VCaP (cell line): ENCODE results near the gene TMEM14A.
"Not testable (repeated sequence)": the region's sequence is repeated elsewhere in the genome, so short reads cannot be mapped to it uniquely, and the experiment has no call there.

ENCODE experiments used
- H3K27ac ChIP-seq: fragments of 450-650 bp; 2 replicates; pipeline ENCODE4 v1.5.1; 2017
- TF ChIP-seq, protein P1 (sequence below): fragments of 450-650 bp; conservative IDR thresholded peaks from 2 replicates; pipeline ENCODE4 v1.5.1; 2017; ENCODE audit warnings: mild to moderate bottlenecking, moderate library complexity

The TMEM14A gene

DNA sequence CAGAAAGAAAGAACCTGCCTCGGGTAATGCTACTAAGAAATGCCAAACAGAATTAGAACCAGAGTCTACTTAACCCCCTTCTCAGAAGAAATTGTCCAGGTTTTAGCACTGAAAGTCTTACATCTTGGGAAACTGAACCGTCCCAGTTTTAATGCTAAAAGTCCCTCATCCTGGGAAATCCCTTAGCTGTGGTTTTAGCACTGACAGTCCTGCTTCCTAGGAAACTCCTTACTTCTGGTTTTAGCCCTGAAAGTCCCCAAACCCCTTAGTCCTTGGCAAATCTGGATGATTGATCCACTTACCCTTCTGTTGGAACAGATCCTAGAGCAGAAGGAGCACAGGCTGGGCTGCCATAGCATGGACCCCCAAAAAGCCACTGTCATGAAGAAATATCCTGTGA, 4.8 kb upstream of the TMEM14A start:
- TF ChIP-seq, protein P1, sequence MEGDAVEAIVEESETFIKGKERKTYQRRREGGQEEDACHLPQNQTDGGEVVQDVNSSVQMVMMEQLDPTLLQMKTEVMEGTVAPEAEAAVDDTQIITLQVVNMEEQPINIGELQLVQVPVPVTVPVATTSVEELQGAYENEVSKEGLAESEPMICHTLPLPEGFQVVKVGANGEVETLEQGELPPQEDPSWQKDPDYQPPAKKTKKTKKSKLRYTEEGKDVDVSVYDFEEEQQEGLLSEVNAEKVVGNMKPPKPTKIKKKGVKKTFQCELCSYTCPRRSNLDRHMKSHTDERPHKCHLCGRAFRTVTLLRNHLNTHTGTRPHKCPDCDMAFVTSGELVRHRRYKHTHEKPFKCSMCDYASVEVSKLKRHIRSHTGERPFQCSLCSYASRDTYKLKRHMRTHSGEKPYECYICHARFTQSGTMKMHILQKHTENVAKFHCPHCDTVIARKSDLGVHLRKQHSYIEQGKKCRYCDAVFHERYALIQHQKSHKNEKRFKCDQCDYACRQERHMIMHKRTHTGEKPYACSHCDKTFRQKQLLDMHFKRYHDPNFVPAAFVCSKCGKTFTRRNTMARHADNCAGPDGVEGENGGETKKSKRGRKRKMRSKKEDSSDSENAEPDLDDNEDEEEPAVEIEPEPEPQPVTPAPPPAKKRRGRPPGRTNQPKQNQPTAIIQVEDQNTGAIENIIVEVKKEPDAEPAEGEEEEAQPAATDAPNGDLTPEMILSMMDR: no peak
- no peak overlapping the region for H3K27ac ChIP-seq

DNA sequence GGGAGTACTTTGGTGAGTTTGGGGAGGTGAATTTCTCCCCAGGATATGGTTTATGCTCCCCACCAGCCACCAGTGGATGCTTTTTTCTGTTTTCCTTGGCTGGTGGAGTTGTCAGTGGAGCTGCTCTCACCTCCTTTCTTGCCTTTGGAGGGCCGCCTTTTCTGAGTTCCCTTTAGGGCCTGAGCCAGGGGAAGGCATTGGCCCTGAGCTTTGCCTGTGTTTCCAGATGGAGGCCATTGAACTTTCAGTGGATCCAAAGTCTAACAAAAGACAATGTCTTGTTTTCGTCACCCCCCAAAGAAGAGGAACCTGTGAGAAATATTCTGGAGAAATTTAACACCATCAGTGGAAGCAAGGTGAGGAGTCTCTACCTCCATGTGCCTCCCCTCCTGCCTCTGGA, 4.4 kb upstream of the TMEM14A start:
- H3K27ac ChIP-seq: no peak overlapping the region
- TF ChIP-seq, protein P1: no peak

DNA sequence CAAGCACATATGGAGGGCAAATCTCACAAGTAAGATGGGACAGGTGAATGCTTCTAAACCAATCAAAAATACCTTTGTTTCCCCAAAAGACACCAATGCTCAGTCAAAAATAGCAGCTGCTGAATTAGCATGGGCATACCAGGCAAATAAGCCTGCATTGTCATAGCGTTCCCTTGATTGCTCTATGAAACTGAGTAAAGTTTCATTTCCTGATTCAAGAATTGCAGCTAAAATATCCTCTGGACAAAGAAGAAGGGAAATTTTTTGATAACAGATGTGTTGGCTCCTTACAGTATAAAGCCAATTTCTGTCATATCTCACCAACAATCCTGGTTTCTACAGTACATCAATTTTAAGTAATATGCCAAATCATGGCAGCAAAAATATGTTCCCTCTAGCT, 3.3 kb upstream of the TMEM14A start:
- TF ChIP-seq, protein P1: no peak
- H3K27ac ChIP-seq: no peak overlapping the region

DNA sequence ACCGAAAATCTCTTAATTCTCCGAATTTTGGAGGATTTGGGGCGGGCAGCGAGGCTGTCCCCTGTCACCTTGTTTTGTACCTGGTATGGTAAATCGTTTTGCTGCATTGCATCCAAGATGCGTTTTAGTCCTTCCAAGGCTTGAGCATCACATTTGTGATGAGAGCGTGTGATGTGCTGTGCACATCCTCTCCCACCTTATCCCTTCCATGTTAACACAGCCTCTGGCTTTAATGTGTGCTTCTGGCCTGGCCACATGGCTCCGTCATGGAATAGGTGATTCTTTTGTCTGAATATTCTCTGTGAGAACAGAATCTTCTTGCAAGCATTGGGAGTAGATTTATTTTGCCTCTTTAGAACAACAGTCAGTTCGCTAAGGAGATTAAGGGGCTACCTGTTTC, 763 bp downstream of the TMEM14A start:
- TF ChIP-seq, protein P1: no peak
- H3K27ac ChIP-seq: peak overlapping the region; percentile 57; the same call in 1 of the 2 replicates

DNA sequence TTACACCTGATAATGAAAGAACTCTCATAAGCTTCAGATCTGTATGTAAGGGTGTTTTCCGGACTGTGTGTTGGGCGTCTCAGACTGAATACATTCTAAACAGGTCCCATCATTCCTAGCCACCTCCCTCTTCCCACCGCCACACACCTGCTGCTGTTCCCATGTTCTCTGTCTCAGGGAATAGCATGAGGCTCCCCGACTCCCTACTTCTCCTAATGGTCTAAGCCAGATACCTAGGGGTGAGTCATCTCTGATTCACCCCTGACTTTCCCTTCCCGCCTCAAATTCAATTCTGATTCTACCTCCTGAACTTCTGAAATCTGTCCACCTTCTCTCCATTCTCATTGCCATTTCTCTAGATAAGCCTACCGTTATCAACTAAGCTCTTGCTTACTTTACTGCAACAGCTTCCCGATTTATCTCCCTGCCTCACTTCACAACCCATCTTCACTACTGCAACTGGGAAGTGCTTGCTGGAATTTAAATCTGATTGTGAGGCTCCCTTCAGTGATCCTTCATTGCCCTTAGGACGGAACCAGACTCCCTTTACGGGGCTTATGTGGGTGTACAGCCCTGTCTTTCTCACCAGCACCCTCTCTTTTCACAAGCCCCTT, 1.6 kb downstream of the TMEM14A start:
- no peak overlapping the region for H3K27ac ChIP-seq
- TF ChIP-seq, protein P1: no peak

DNA sequence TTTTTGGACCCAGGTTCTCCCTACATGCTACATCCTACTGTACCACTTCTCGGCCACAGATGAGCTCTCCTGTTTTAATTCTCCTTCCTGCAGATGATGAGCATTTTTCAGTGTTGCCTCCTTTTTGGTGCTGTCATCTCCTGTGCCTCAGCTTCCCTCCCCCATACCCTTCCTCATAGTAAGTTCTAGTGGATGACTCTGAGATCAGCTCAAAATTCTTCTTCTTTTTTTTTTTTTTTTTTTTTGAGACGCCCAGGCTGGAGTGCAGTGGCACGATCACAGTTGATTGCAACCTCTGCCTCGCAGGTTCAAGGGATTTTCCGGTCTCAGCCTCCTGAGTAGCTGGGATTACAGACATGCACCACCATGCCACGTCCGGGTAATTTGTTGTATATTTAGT, 3.8 kb downstream of the TMEM14A start:
- TF ChIP-seq, protein P1: no peak
- H3K27ac ChIP-seq: no peak overlapping the region

DNA sequence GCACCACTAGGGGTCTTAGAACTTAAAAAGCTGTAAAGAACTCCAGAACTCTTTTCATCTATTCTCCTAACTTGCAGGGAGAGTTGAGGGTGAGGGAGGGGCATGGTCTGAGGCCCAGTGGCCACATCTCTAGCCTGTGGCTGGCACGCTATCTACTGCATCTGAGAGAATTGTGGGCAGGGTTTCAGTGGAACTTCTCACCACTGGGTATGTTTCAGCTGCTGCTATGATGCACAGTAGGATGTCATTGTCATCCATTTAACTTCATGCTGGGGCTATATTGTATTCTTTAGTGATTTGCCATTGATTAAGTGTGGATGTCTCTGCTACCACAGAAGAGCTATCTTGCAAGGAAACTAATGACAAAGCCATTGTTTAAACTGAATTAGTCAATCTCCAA, 4.5 kb downstream of the TMEM14A start:
- TF ChIP-seq, protein P1: no peak
- no peak overlapping the region for H3K27ac ChIP-seq

DNA sequence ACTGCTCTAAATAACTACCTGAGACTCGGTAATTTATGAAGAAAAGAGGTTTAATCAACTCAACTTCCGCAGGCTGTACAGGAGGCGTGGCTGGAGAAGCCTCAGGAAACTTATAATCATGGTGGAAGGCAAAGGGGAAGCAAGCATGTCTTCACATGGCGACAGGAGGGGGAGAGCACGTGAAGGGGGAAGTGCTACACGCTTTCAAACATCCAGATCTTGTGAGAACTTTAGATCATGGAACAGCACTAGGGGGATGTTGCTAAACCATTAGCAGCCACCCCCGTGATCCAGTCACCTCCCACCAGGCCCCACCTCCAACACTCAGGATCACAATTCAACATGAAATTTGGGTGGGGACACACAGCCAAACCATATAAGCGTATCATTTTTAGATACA, 5.7 kb downstream of the TMEM14A start:
- not testable (repeated sequence) for H3K27ac ChIP-seq
